ENCODE data around the gene MEPE.

Gene MEPE, protein sequence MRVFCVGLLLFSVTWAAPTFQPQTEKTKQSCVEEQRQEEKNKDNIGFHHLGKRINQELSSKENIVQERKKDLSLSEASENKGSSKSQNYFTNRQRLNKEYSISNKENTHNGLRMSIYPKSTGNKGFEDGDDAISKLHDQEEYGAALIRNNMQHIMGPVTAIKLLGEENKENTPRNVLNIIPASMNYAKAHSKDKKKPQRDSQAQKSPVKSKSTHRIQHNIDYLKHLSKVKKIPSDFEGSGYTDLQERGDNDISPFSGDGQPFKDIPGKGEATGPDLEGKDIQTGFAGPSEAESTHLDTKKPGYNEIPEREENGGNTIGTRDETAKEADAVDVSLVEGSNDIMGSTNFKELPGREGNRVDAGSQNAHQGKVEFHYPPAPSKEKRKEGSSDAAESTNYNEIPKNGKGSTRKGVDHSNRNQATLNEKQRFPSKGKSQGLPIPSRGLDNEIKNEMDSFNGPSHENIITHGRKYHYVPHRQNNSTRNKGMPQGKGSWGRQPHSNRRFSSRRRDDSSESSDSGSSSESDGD

DNA sequence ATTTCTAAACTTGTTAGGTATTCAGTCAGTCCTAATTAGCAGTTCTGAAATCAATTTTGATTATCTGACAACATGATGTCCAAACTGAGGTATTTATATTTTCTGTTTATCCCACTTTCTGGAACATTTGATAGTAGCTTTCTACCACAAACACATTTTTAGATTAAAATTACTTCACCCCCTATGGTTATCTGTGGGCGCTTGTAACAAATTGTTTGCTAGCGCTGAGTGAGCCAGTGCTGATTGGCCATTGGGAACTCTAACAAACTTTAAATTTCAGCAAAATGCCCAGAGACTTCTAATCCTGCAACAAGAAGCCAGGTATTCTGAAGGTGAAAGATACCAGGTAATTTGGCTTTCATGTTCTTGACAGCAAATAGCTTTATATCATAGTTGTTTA is at the start of gene MEPE:
MEPE (plus strand) TSS at position 301 of the 400 bp plus-strand sequence. CDS start 1,746 bp downstream, outside the sequence.
- no peak for DNase-seq

DNA sequence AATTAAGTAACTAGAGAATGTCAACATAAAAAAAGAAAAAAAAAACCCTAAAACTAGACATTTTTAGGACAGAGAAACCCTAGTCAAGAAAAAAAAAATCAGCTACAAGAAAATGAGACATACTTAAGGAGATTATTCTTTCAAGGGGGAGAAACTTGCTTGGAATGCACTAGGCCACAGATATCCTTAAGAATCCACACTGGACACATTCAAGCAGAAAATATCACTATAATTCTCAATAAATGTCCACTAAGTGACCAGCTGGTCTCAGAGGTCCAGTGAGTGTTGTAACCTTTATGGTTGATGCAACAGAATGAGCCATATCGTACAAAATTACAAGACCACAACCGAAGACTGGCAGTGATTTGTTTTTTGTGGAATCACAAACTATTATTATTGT is 49.0 kb upstream of the MEPE start:
- no peak for DNase-seq

DNA sequence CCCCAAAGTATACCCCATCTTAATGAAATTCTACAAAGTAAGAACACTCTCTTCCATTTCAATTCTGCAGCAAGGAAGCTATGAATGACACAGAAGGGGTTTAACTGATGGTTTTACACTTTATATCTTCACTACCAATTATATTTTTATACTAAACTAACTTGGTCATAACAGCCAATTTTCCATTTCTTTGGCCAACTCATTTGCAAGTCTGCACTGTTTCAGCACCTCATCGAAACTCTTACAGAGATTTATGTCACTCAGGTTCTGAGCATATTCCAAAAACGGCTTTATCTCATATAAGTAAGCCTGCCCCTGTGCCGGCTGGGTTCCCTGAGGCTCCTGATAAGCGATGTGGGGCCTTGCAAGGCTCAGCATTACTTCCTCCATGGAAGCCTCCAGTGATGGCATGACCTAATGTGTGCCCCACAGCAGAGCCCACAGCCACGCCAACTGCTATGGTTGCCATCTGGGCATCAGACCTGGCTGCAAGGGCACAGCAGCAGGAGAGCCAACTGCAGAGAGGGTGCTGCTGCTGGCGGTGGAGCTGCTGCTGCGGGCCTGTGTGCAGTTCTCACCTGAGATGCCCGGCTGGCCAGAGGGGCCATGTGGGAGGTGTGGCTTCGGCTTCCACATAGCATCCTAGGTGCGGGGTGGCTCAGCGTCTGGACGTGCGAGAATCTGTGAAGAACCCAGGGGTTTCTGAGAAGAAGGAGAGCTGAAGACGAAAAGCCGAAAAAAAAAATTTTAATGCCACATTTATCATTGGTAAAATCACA is 46.8 kb upstream of the MEPE start:
- no peak for DNase-seq

DNA sequence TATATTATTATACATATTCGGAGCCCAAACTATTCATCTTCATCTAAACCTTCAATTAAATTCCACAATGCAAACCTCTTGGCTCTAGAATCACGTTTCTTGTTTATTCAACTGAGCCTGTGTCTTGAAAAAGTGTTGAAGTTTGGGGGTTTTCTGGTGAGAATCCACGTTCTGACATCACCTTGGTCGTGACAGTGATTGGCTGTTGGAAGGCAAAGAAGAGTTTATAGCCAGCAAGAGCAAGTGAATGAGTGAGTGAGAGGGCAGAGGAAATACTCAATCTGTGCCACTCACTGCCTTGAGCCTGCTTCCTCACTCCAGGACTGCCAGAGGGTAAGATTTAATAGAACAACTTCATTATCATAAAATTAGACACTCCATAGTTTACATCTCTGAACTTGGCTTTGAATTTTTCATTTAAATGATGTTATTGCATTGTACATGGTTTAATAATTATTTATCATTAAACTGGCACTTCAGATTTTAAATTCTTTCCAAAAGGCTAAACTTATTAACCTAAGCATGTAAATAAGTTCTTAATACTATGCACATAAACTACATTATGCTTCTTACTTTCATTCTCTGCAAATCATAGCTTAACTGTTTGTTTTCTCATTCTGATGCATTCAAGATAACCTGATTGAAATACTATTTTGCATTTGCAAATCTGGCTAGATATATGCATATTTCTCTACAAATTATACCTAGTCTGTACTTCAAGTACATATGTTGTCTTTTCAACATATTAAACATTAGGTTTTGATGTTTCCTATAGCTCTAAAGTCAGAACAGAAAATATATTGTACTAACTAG is 33.3 kb upstream of the MEPE start, which contains the start of gene IBSP:
IBSP (plus strand) TSS at position 254 of the 813 bp plus-strand sequence. CDS start 2,808 bp downstream, outside the sequence.
- DNase-seq, result no peak

DNA sequence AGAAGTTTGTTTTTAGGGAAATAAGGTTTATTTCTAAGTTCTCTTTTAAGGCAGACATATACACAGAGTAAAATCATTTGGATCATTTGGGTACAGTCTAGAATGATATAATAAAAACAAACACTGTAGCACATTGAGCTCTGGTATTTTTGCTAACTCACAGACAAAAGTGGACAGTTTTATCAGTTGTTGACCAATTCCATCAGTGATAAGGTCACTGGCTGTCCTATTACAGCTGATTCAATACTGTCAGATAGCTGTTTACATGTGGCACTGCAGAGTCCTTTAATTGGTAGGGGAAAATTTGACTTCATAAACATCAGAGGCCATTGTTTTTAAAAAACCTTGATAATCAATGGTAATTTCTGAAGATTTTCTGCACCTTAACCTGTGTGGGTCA is 29.9 kb upstream of the MEPE start:
- no peak for DNase-seq

DNA sequence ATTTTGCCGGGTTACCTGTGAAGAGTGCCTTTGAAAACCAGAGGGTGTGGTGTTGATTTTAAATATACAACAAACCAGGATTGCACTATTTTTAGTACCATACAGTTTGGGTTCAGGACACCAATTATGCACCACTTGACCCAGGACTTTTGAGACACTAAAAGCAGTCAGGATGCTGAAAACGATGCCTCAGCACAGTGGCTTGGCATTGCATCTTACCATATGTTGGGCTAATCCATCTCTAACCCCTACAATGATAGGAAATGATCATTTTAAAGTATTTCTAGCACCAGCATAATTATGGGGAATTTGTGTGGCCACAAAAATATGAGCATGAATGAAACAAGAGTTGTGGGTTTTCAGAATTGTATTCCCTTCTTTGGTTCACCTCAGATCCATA is 29.3 kb upstream of the MEPE start:
- DNase-seq, result no peak

DNA sequence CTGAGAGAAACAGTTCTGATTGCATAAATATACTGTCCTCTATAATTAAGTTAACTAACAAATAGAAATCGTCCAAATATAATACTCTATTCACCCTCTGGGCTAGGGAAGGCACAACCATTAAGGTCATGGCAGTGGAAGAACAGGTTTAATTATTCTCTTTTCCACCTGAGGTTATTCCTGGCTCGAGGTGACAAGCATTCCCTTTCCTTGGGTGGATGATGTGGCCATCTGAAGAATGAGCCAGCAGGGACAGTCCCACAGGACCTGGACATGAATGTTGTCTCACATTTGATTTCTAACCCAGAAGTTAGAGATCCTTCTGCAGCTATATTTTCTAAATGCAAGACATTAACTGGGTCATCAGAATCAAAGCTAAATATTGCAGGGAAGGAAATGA is 27.9 kb upstream of the MEPE start:
- no peak for DNase-seq

DNA sequence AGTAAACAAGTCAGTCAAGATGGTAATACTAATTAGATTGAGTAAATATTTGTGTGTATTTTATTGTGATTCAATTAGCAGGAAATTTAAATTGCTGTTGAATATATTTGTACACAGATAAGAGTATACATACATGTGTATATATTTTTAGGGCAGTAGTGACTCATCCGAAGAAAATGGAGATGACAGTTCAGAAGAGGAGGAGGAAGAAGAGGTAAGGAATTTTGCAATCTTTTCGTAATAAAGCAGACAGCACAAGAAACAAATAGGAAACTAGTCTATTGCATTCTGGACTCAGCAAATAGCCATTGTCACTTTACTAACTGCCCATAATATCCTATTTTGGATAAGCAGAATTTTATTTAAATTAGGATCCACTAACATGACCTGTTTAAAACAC is 26.8 kb upstream of the MEPE start:
- DNase-seq, result no peak

DNA sequence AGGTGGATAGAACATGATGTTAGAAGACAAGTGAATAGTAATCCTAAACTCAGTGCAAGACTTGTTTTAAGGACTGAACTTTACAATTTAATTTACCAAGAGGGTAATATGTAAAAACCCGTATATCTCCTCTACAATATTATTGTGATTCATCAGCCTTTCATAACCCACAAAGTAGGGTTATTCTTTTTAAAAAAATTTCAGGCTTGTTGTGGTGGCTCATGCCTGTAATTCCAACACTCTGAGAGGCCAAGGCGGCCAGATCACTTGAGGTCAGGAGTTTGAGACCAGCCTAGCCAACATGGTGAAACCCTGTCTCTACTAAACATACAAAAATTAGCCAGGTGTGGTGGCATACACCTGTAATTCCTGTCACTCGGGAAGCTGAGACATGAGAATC is 26.2 kb upstream of the MEPE start:
- DNase-seq, result no peak

DNA sequence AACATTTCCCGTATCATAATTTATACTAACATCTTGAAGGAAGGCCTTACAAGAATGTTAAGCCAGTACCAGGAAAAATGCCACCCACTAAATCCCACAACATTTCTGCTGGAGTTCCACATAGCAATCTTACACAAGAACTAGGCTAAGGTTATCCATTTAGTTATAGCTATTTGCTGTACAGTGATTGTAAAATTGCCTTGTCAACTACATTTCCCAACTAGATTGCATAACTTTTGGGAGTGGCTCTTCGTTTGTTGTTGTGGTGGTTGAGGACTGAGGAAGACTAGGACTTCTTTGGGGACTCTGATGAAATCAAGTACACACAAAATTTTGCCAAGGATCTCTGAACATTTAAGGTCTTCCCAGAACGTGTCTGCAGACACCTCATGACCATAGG is 25.4 kb upstream of the MEPE start:
- DNase-seq, result no peak

DNA sequence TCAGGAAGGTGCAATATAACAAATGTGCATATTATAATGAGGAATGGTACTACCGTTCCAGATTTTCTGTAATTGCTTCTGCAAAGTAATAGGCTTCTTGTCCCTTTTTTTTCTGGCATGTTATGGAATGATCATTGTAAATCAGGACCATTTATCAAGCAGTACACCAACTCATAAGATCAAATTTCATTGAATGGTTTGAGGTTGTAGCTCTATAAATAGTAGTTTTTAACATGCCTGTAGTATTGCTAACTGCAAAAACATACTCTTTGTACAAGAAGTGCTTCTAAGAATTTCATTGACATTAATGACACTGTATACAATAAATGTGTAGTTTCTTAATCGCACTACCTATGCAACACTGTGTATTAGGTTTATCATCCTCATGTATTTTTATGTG is 20.8 kb upstream of the MEPE start:
- DNase-seq, result no peak

DNA sequence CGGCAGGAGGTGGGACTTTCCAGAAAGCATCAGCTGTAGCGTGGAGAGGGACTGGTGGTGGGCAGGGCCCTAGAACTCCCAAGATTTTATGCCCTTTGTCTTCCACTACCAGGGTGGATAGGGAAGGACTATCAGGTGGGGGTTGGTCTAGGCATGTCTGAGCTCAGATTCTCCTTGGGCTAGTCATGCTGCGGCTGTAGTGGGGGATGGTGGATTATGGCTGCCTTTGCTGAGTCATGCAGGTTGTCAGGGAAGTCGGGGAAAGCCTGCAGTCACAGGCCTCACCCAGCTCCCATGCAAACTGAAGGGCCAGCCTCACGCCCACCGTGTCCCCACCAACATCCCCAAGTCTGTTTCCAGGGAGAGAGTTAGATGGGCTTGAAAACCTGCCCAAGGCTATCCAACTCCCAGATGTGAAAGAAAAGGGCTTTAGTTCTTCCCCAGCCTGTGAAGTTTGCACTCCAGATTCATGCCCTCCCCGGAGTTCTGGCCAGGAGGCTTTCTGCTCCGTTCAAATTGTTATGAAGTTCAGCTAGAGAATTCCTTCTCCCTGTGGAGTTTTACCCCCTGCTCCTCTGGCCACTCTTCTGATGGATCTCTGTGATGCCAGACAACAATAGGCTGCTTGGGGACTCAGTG is 13.4 kb upstream of the MEPE start:
- DNase-seq, result no peak

DNA sequence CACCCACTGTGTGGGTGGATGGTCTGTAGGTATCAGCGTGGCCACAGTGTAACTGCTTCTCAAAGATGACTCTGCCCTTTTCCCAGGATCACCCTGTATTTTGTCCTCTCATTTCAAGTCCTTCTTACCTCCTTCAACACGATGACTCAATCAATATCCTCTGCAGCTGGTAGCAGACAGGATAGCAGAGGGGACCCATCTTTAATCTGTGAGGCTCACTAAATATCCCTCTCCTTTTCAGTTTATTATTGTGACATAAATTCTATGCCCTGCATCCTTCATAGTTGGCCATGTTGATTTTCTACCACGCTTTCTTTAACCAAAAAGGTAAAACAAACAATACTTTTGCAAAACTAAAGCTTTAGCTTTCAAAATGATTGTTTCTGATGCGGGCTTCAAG is 9.6 kb upstream of the MEPE start:
- DNase-seq, result no peak

DNA sequence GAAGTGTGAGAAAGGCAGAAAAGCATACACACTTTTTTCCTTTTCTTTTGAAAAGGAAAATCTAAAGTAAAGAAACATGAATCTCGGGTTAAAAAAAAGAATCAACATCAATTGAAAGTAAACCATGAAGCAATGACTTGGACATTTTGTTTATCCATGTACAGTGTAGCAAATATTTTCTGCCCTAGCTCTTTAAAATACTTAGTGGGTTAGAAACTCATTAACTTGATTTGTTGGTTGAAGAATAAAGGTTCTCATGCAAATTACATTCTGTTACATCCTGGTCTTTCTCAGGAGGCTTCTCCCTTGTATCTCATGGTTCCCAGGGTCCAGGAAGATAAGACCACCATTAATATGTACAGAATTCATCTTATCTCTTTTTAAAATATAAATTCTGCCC is 9.0 kb upstream of the MEPE start:
- no peak for DNase-seq

DNA sequence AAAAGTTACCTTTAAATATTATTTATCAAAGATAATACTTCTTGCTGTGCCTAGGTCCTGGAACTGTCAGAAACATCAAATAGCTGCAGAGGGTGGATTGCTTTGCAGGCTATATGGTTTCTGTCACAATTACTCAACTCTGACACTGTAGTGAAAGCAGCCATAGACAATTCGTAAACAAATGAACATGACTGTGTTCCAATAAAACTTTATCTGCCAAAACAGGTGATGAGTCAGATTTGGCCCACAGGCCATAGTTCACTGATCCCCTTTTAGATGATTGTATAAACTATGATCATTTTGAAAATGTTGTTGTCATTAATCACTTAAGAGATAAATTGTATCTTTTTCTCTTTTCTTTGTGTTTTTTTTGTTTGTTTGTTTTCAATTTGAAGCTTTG is 8.4 kb upstream of the MEPE start:
- no peak for DNase-seq

DNA sequence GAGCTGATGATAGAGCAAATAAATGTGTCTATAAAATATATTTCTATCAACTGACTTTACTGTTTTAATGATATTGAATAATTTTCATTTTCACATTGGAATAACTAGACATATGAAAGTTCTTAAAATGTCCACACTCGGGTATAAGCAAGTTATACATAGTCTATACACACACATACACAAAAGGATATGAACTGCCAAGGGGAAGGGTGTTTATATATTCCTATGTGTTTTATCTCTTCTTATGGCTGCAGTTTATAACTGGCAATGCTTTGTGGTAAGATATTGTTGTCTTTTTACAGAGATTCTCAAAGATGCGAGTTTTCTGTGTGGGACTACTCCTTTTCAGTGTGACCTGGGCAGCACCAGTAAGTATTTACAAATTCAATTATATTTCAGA is 1.6 kb downstream of the MEPE start:
- no peak for DNase-seq

DNA sequence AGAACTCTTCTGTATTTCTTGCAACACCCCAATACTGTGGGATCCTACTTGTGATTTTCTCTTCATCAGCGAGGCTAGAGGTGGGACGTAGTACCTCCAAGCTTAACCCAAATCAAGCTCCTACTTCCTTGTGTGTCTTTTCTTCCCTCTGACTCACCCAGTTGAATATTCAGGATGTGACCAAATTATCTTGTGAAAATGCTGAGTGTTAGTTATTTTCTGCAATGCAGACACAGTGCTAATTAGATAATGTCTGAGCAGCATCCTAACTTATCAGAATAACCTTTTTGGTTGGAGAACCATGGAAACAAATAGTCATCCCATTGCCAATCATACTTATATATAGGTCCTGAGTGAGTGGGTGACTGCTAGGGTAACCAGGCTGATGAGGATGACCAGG is 2.4 kb downstream of the MEPE start:
- DNase-seq, result no peak

DNA sequence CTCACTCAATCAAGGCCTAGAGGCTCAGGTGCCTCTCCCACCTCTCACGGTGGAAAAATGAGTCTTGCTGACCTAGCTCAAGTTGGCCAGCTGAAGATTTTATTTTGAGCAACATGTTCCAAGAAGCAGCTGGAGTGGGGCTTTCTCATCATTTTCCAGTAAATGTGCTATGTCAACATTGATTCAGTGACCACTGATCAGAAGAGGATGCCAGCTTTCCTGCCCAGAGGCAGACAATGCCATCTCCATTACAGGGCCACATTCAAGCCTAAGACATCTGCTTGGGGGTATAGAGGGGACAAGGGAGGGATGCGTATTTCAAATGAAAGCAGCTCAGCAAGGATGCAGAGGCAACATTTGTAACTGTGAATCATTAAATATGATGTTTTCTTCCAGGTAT is 3.0 kb downstream of the MEPE start:
- DNase-seq, result no peak

DNA sequence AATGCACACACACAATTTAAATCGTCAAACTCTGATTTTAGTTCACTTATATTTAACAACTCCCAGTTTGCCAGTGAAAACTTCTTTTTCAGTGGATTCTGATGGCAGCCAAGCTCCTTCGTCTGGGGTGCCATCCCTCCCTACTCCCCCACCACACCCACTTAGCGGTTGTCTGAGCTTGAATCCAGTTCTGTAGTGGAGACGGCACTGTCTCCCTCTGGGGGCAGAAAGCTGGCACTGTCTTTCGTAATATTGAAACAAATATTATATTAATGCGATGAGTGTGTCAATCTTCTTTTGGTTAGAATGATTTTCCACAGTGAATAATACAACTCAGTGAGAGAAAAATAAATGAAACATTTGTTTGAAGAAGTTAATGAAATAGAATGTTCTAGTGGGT is 5.4 kb downstream of the MEPE start:
- peak in 1 of 2 experiments; percentile 38 for DNase-seq

DNA sequence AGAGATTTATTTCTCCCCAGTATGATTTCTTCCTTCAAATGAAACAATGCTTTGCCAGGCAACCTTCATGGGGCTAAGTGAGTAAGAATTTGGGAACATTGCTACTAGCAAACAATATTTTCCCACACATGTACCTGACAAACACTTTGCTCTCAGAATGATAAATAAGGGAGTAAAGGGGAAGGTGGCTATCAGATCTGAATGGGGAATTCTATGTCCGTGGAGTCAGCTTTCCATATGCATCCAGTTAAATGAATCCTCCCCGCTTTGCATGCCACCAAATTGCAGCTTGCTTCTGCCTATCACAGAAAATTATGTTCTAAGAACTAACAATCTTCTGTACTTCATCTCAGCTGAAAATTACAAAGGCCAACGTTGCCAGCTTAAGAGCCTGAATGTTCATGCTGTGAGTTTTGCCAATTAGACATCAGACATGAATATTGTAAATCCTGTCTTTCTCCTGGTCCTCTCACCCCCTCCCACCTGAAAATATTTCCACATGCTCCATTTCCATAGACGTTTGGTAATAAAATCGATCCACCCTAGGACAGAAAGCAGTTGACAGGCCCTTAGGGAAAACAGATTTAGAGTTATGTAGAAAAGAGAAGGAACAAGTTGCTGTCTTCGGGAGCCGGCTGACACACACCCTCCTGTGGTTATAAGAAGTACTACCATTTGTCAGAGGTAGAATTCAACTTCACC is 6.3 kb downstream of the MEPE start:
- DNase-seq, result peak; percentile 42 to 65

DNA sequence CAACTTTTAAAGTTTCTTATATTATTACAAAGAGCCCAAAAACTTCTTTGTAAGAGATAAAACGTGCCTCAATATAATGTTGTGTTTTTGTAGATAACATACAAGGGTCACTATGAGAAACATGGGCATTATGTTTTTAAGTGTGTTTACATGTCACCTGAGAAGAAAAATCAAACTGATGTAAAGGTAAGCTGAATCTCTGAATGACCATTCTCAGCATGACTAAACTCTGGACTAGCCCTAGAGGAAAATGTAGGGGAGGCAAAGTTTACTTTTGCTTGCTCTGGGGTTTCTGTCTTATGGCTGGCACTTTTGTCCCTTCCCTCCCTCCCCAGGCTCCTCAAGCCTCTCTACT is 6.8 kb downstream of the MEPE start:
- no peak for DNase-seq

DNA sequence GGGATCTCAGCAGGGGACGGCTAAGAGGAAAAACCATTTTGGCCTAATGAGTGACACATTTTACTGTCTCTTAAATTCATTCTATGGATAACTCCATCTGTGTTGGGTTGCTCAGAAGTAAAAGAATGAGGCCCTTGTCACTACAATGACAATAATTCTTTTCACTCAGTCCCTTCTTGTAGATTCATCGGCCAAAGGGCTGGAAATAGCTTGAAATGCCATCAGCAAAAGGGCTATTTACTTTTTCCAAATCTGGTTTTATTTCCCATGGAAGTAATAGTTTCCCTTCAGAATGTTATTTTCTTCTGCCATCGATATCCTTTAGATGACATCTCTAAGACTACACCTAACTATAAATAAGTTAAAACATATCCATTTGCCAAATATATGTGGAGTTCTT is 7.4 kb downstream of the MEPE start:
- no peak for DNase-seq

Measured in NCI-H526 (cell line).